GM12878 (cell line): ENCODE measurements around the gene WNT5B. TPM values are rescaled to one million over a fixed set of nuclear protein-coding genes. Genes with fewer than 3 reads are reported as not detected.

ENCODE experiments used
- ATAC-seq: fragments of 200-7000 bp; cut with Tn5 transposase; 3 replicates; pipeline ENCODE4 v1.9.1; 2020; ENCODE audit warnings: mild to moderate bottlenecking, moderate library complexity
- BruUV-seq: library from RNA; stranded (reverse); fragments of 400-500 nt; replicated peaks from 2 replicates; lab custom pipeline; 2021; lab: Mats Ljungman, UMichigan
- CTCF ChIA-PET: fragments of 300-600 bp; sonication (Branson Sonifier 250); formaldehyde crosslinking; extraction: SDS; loops from one replicate; lab custom pipeline; 2021; ENCODE audit warnings: inconsistent platforms; lab: Yijun Ruan, JAX
- POLR2A ChIA-PET: fragments of 350-600 bp; formaldehyde crosslinking; extraction: SDS; loops from one replicate; lab custom pipeline; 2021; ENCODE audit warnings: inconsistent platforms; lab: Charles Lee
- RAD21 ChIA-PET: fragments of 300-600 bp; sonication (Branson Sonifier 250); formaldehyde crosslinking; loops from one replicate; lab custom pipeline; 2023; ENCODE audit warnings: antibody characterized with exemption; ENCODE audit not compliant: unreplicated experiment; lab: Charles Lee
- SMC1A ChIA-PET: fragments of 300-600 bp; sonication (Branson Sonifier 250); formaldehyde crosslinking; loops from one replicate; lab custom pipeline; 2023; ENCODE audit not compliant: unreplicated experiment, uncharacterized antibody; lab: Charles Lee
- DNase-seq: peaks from one replicate; pipeline ENCODE4 v3.0.0-alpha.2; 2011; ENCODE audit warnings: low read depth, low spot score
- FAIRE-seq: peaks from 3 replicates; lab custom pipeline; 2011; peaks lifted over from hg19 to GRCh38; lab: Jason Lieb, UNC
- H2AFZ ChIP-seq: 2 replicates; pipeline ENCODE4 v1.6.0; 2011; ENCODE audit warnings: low read depth, low read length, control low read depth; ENCODE audit not compliant: control insufficient read depth
- H3K27ac ChIP-seq: 2 replicates; pipeline ENCODE4 v1.5.1; 2011; ENCODE audit warnings: control low read depth; ENCODE audit not compliant: control insufficient read depth, insufficient read depth
- H3K27me3 ChIP-seq, 2 experiments: replicated peaks in 1 of 2; 2 replicates each; pipeline versions ENCODE4 v1.6.0 to v1.6.1; 2011; ENCODE audit warnings: low read length in 1 of 2; ENCODE audit not compliant: control insufficient read depth in 2 of 2, insufficient read depth in 2 of 2
- H3K36me3 ChIP-seq, 2 experiments: 2 replicates each; pipeline ENCODE4 v1.5.1; 2011; ENCODE audit warnings: low read length in 1 of 2; ENCODE audit not compliant: control insufficient read depth in 2 of 2, insufficient read depth in 2 of 2
- H3K4me1 ChIP-seq: 2 replicates; pipeline ENCODE4 v1.6.1; 2011; ENCODE audit warnings: mild to moderate bottlenecking, low read length, moderate library complexity, mixed read lengths; ENCODE audit not compliant: control insufficient read depth, insufficient read depth
- H3K4me2 ChIP-seq: 2 replicates; pipeline ENCODE4 v1.6.0; 2011; ENCODE audit warnings: control low read depth; ENCODE audit not compliant: control insufficient read depth, insufficient read depth
- H3K4me3 ChIP-seq: fragments of 200-600 bp; sonication (generic); 2 replicates; pipeline ENCODE4 v1.5.1; 2016
- H3K79me2 ChIP-seq: 2 replicates; pipeline ENCODE4 v1.6.0; 2011; ENCODE audit warnings: low read length; ENCODE audit not compliant: control insufficient read depth, insufficient read depth
- H3K9ac ChIP-seq: 2 replicates; pipeline ENCODE4 v1.8.0; 2011; ENCODE audit warnings: low read length, control low read depth, mixed read lengths; ENCODE audit not compliant: control insufficient read depth, insufficient read depth
- H3K9me3 ChIP-seq: replicated peaks from 3 replicates; pipeline ENCODE4 v1.5.1; 2011; ENCODE audit warnings: mild to moderate bottlenecking, low read length; ENCODE audit not compliant: control insufficient read depth, insufficient read depth
- H4K20me1 ChIP-seq: 2 replicates; pipeline ENCODE4 v1.6.0; 2011; ENCODE audit not compliant: control insufficient read depth, insufficient read depth
- CEBPB ChIP-seq, 2 experiments: fragments of 150-350 bp in 1 of 2; IDR thresholded peaks; 2 replicates each; pipeline ENCODE4 v1.6.1; 2012 to 2014; ENCODE audit warnings: low read depth in 2 of 2, low read length in 2 of 2, borderline replicate concordance in 1 of 2, inconsistent platforms in 1 of 2
- EZH2 ChIP-seq: IDR thresholded peaks from 2 replicates; pipeline ENCODE4 v1.6.1; 2012; ENCODE audit warnings: low read depth, mild to moderate bottlenecking, control low read depth, inconsistent platforms, low read length, borderline replicate concordance; ENCODE audit not compliant: control insufficient read depth
- KLF5 ChIP-seq: fragments of 450-650 bp; IDR thresholded peaks from 2 replicates; pipeline ENCODE4 v1.6.1; 2014; ENCODE audit warnings: mild to moderate bottlenecking; ENCODE audit not compliant: partially characterized antibody
- SPI1 ChIP-seq: IDR thresholded peaks from 2 replicates; pipeline ENCODE4 v1.6.1; 2011; ENCODE audit warnings: low read depth, mild to moderate bottlenecking, low read length, moderate library complexity, borderline replicate concordance; ENCODE audit not compliant: insufficient read depth
- SUZ12 ChIP-seq: fragments of 200-600 bp; sonication (generic); IDR thresholded peaks from one replicate; pipeline ENCODE4 v1.6.1; 2018; ENCODE audit warnings: antibody characterized with exemption, mild to moderate bottlenecking; ENCODE audit not compliant: unreplicated experiment
- TCF12 ChIP-seq: IDR thresholded peaks from 2 replicates; pipeline ENCODE4 v1.6.1; 2011; ENCODE audit warnings: low read depth, mild to moderate bottlenecking, low read length
- USF1 ChIP-seq: IDR thresholded peaks from 2 replicates; pipeline ENCODE4 v1.6.1; 2011; ENCODE audit warnings: borderline replicate concordance, low read depth, mild to moderate bottlenecking, moderate library complexity, mixed read lengths, low read length; ENCODE audit not compliant: insufficient read depth; ENCODE audit errors: extremely low read length
- YY1 ChIP-seq: IDR thresholded peaks from 2 replicates; pipeline ENCODE4 v1.6.1; 2011; ENCODE audit warnings: low read depth, mild to moderate bottlenecking, low read length
- ZNF384 ChIP-seq: IDR thresholded peaks from 2 replicates; pipeline ENCODE4 v1.6.1; 2012; ENCODE audit warnings: low read depth, mild to moderate bottlenecking, low read length, improper control_type of control experiment, borderline replicate concordance
- ZSCAN29 ChIP-seq: fragments of 450-650 bp; IDR thresholded peaks from 2 replicates; pipeline ENCODE4 v1.6.1; 2017; ENCODE audit warnings: mild to moderate bottlenecking, moderate library complexity
- WGBS: methylation state at CpG from one replicate; pipeline ENCODE4 v1.1.6; 2016; ENCODE audit warnings: low lambda C conversion rate; ENCODE audit not compliant: insufficient replicate concordance, insufficient coverage; ENCODE audit errors: missing lambda C conversion rate; 5-methylcytosine and 5-hydroxymethylcytosine counted together
- in situ Hi-C: fragments of 300-500 bp; cut with MboI; formaldehyde crosslinking; loops from 9 replicates; pipeline ENCODE4 v1.14.3; 2018; ENCODE audit warnings: mixed read lengths
- intact Hi-C: fragments of 100-400 bp; cut with micrococcal nuclease; formaldehyde crosslinking; loops from one replicate; pipeline ENCODE4 v1.14.2; 2022; ENCODE audit not compliant: unreplicated experiment
- polyA plus RNA-seq, 11 experiments: library from polyadenylated mRNA; depleted of rRNA in 4 of 11; unstranded in 6 of 11; stranded (reverse) in 5 of 11; fragments of >200 nt; fragmentation: Nextera tagmentation in 4 of 11; fragmentation: Illumina TruSeq in 1 of 11; extraction: Ambion mirVana in 4 of 11; extraction: Trizol in 1 of 11; gene quantifications; 1 replicate in 1 of 11; 2 replicates in 10 of 11; pipeline versions ENCODE4 v1.2.1 to v1.2.3, GENCODE V29; 2011 to 2016; ENCODE audit warnings: inconsistent platforms in 2 of 11, missing spikeins in 2 of 11, low read depth in 1 of 11
- total RNA-seq, 4 experiments: library from RNA; depleted of rRNA in 3 of 4; stranded (reverse); fragments of >200 nt in 3 of 4; fragmentation: Illumina TruSeq in 1 of 4; extraction: Trizol in 1 of 4; gene quantifications; 2 replicates each; pipeline versions ENCODE4 v1.2.1 to v1.2.3, GENCODE V29; 2013 to 2021

WNT5B gene
- total and polyA plus RNA-seq, 10 of the 15 experiments (the other 5 are each of a cell fraction or from before 2014, with no cell fraction given) = 0.45 to 18.3 (median 5.4) TPM

GRCh38 chr12:1670358-1671268, 41.6 kb downstream of the WNT5B start:
- CTCF ChIA-PET = interaction anchor here (0.9 to 2.3 kb wide), 2 partner anchors 10 to 120 kb away, joined by 4 to 7 read pairs; no protein-coding TSS in a partner anchor
- POLR2A ChIA-PET = interaction anchor here (0.8 kb wide), 2 partner anchors 11 to 122 kb away, joined by 3 read pairs; no protein-coding TSS in a partner anchor
- no peak overlapping the region for H2AFZ ChIP-seq

More at GRCh38 chr12:1670358-1671268, 41.6 kb downstream of the WNT5B start:
- Histone ChIP-seq H3K9ac (no peak overlapping the region), H3K4me3 (no peak overlapping the region), H3K27ac (no peak overlapping the region), H3K79me2 (no peaks in the 10 kb centered on the region), H3K9me3 (no peaks in the 10 kb centered on the region), H3K36me3 (no peaks in the 10 kb centered on the region), H4K20me1 (no peaks in the 10 kb centered on the region), H3K4me1 (peaks cover 7% of the 10 kb centered on the region), H3K4me2 (no peak overlapping the region)
- 63% methylated on average over 14 of the region's 14 CpGs for WGBS
- in situ Hi-C loops = no loop called here
- ATAC-seq (no peak), FAIRE-seq (no peak), DNase-seq (no peak)
- SMC1A ChIA-PET = interaction anchor here (0.6 to 1.5 kb wide), 12 partner anchors 17 to 1230 kb away, joined by 3 to 6 read pairs (median 3); no protein-coding TSS in a partner anchor
- RAD21 ChIA-PET = interaction anchor here (0.7 to 1.4 kb wide), 2 partner anchors 69 to 120 kb away, joined by 3 to 5 read pairs; no protein-coding TSS in a partner anchor
- TF ChIP-seq EZH2 (no peak), YY1 (no peak), SUZ12 (no peak), ZSCAN29 (no peak), TCF12 (no peak), CEBPB (IDR thresholded peaks at IDR 0.05; ENCODE audit: borderline replicate concordance in 1 of 2, low read depth in 2 of 2, low read length in 2 of 2) (no peak), USF1 (no peak), ZNF384 (no peak), SPI1 (no peak), KLF5 (no peak)
- TF ChIP-seq, all 136 proteins: peak for 0
- H3K27me3 ChIP-seq = no peaks in the 10 kb centered on the region
- BruUV-seq = no TSS peak
- intact Hi-C loops = no loop called here
